Osteocyte (in vitro differentiated cells): ENCODE results near the gene PPIL6. TPM values are rescaled to one million over a fixed set of nuclear protein-coding genes. Genes with fewer than 3 reads are reported as not detected.
"Not testable (repeated sequence)": the region's sequence is repeated elsewhere in the genome, so short reads cannot be mapped to it uniquely, and the experiment has no call there.

Experiments used
- DNase-seq: peaks from one replicate; pipeline ENCODE4 v3.0.0; 2021; ENCODE audit warnings: mixed read lengths; ENCODE audit not compliant: unreplicated experiment; ENCODE audit errors: extremely low spot score
- H3K27ac Mint-ChIP-seq: one replicate; pipeline ENCODE4 v1.8.0; 2021; ENCODE audit warnings: mild to moderate bottlenecking, mixed read lengths; ENCODE audit not compliant: unreplicated experiment
- H3K27me3 Mint-ChIP-seq: one replicate; pipeline ENCODE4 v1.8.0; 2021; ENCODE audit warnings: mixed read lengths; ENCODE audit not compliant: unreplicated experiment
- H3K36me3 Mint-ChIP-seq: one replicate; pipeline ENCODE4 v1.8.0; 2021; ENCODE audit warnings: mixed read lengths; ENCODE audit not compliant: unreplicated experiment
- H3K4me1 Mint-ChIP-seq: one replicate; pipeline ENCODE4 v1.8.0; 2021; ENCODE audit warnings: mixed read lengths; ENCODE audit not compliant: unreplicated experiment
- H3K4me3 Mint-ChIP-seq: one replicate; pipeline ENCODE4 v1.8.0; 2021; ENCODE audit warnings: mild to moderate bottlenecking, moderate library complexity, mixed read lengths; ENCODE audit not compliant: unreplicated experiment
- H3K9me3 Mint-ChIP-seq: one replicate; pipeline ENCODE4 v1.8.0; 2021; ENCODE audit warnings: mixed read lengths; ENCODE audit not compliant: unreplicated experiment
- total RNA-seq: library from RNA; stranded (reverse); gene quantifications from 2 replicates; pipeline ENCODE4 v1.2.1, GENCODE V29; 2021
- TF ChIP-seq, protein P1 (sequence below): fragments of 200-600 bp; sonication (generic); IDR thresholded peaks from 2 replicates; pipeline ENCODE4 v1.5.0; 2021; ENCODE audit warnings: antibody characterized with exemption, mild to moderate bottlenecking, moderate library complexity

Gene PPIL6
- total RNA-seq, 1 donor from 2014 or later = 1.9 TPM

DNA sequence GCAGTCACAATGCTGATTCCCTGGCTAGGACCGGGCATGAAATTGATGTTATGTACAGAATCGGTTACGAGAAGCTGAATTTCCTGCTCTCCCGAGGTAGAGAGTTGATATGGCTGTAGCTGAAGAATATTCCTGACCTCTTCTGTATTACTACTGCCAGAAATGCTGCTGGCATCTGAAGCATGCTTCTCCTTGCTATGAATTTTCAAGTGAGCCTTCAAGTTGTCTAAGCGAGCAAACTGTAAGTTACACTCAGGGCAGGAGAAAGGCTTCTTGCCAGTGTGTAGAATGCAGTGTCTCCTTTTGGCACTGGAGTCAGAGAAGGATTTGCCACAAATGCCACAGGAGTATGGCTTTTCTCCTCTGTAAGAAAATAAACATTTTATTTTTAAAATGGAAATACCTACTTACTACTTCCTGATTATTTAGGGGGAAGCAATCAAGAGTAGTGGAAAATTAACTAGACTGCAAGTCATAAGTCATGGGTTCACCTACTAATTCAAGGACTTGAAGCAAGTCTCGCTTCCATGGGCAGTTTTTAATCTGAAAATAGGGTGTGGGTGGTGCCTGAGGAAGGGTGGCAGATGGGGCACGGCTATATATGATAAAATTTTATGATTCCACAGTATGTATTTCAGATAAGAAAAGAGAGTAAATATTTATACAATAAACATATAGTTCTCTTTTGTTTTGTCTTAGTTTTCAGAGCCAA, 25.9 kb upstream of the PPIL6 start:
- no peaks in the 10 kb centered on the region for H3K27me3 Mint-ChIP-seq
- peaks cover 2% of the 10 kb centered on the region for H3K4me1 Mint-ChIP-seq
- no peak overlapping the region for H3K27ac Mint-ChIP-seq
- no peaks in the 10 kb centered on the region for H3K9me3 Mint-ChIP-seq
- DNase-seq = no peak
- H3K4me3 Mint-ChIP-seq = no peak overlapping the region
- H3K36me3 Mint-ChIP-seq = peaks cover 45% of the 10 kb centered on the region
- TF ChIP-seq, protein P1, sequence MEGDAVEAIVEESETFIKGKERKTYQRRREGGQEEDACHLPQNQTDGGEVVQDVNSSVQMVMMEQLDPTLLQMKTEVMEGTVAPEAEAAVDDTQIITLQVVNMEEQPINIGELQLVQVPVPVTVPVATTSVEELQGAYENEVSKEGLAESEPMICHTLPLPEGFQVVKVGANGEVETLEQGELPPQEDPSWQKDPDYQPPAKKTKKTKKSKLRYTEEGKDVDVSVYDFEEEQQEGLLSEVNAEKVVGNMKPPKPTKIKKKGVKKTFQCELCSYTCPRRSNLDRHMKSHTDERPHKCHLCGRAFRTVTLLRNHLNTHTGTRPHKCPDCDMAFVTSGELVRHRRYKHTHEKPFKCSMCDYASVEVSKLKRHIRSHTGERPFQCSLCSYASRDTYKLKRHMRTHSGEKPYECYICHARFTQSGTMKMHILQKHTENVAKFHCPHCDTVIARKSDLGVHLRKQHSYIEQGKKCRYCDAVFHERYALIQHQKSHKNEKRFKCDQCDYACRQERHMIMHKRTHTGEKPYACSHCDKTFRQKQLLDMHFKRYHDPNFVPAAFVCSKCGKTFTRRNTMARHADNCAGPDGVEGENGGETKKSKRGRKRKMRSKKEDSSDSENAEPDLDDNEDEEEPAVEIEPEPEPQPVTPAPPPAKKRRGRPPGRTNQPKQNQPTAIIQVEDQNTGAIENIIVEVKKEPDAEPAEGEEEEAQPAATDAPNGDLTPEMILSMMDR = no peak

DNA sequence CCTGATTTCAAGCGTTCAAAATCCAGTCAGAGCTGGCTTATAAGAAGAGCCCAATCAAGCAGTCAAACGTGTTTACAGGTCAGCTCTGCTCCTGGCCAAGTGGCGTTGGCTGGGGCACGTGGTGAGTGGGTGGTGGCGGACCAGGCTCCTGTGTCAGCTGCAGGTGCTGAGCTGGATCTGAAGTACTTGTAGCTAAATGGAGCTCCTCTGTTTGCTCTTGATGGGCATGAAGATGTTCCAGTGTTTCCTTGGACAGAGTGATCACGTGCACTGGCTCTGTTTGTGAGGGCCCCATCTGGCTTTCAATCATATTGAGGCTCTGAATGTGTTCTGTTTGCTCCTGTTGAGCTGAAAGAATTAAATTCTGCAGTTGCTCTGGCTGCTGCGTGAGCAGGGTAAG, 25.3 kb upstream of the PPIL6 start:
- Mint-ChIP-seq H3K4me3 (no peak overlapping the region), H3K27me3 (no peaks in the 10 kb centered on the region), H3K4me1 (peaks cover 2% of the 10 kb centered on the region), H3K36me3 (peaks cover 46% of the 10 kb centered on the region), H3K27ac (no peak overlapping the region), H3K9me3 (no peaks in the 10 kb centered on the region)
- DNase-seq = no peak
- TF ChIP-seq, protein P1 = no peak

GRCh38 chr6:109461733-109462526, 21.5 kb upstream of the PPIL6 start:
- H3K9me3 Mint-ChIP-seq = no peaks in the 10 kb centered on the region
- no peak overlapping the region for H3K4me3 Mint-ChIP-seq
- H3K4me1 Mint-ChIP-seq = peaks cover under 1% of the 10 kb centered on the region
- DNase-seq = no peak
- H3K36me3 Mint-ChIP-seq = peaks cover 26% of the 10 kb centered on the region
- H3K27ac Mint-ChIP-seq = no peak overlapping the region
- H3K27me3 Mint-ChIP-seq = no peaks in the 10 kb centered on the region
- TF ChIP-seq, protein P1 = no peak

GRCh38 chr6:109461205-109461604, 20.8 kb upstream of the PPIL6 start:
- peaks cover 24% of the 10 kb centered on the region for H3K36me3 Mint-ChIP-seq
- not testable (repeated sequence) for H3K9me3 Mint-ChIP-seq, H3K27me3 Mint-ChIP-seq, H3K27ac Mint-ChIP-seq, DNase-seq, H3K4me1 Mint-ChIP-seq, H3K4me3 Mint-ChIP-seq

- Mint-ChIP-seq H3K27me3 (no peaks in the 10 kb centered on the region), H3K27ac (no peak overlapping the region), H3K9me3 (no peaks in the 10 kb centered on the region), H3K4me1 (peaks cover 9% of the 10 kb centered on the region), H3K4me3 (no peak overlapping the region), H3K36me3 (peaks cover 14% of the 10 kb centered on the region)
- DNase-seq = no peak
- TF ChIP-seq, protein P1 = no peak
Observed at GRCh38 chr6:109460161-109460829, 19.9 kb upstream of the PPIL6 start.
